HG02623 (cell line): ENCODE measurements around the gene C2orf74.

Experiments used
- ATAC-seq: cut with Tn5 transposase; IDR thresholded peaks from one replicate; pipeline ENCODE4 v1.9.1; 2021; ENCODE audit warnings: moderate library complexity; ENCODE audit not compliant: unreplicated experiment

Gene C2orf74

GRCh38 chr2:61210332-61210981, 48.5 kb downstream of the C2orf74 start:
- ATAC-seq, result no peak

GRCh38 chr2:61214171-61214570, 52.2 kb downstream of the C2orf74 start:
- no peak for ATAC-seq
